RPMI8226 (cell line): ENCODE data around the gene KLHL4.
"Not testable (repeated sequence)": the region's sequence is repeated elsewhere in the genome, so short reads cannot be mapped to it uniquely, and the experiment has no call there.

ENCODE experiments used
- DNase-seq: peaks from one replicate; pipeline ENCODE4 v3.0.0-alpha.2; 2015

Gene KLHL4, protein sequence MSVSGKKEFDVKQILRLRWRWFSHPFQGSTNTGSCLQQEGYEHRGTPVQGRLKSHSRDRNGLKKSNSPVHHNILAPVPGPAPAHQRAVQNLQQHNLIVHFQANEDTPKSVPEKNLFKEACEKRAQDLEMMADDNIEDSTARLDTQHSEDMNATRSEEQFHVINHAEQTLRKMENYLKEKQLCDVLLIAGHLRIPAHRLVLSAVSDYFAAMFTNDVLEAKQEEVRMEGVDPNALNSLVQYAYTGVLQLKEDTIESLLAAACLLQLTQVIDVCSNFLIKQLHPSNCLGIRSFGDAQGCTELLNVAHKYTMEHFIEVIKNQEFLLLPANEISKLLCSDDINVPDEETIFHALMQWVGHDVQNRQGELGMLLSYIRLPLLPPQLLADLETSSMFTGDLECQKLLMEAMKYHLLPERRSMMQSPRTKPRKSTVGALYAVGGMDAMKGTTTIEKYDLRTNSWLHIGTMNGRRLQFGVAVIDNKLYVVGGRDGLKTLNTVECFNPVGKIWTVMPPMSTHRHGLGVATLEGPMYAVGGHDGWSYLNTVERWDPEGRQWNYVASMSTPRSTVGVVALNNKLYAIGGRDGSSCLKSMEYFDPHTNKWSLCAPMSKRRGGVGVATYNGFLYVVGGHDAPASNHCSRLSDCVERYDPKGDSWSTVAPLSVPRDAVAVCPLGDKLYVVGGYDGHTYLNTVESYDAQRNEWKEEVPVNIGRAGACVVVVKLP

DNA sequence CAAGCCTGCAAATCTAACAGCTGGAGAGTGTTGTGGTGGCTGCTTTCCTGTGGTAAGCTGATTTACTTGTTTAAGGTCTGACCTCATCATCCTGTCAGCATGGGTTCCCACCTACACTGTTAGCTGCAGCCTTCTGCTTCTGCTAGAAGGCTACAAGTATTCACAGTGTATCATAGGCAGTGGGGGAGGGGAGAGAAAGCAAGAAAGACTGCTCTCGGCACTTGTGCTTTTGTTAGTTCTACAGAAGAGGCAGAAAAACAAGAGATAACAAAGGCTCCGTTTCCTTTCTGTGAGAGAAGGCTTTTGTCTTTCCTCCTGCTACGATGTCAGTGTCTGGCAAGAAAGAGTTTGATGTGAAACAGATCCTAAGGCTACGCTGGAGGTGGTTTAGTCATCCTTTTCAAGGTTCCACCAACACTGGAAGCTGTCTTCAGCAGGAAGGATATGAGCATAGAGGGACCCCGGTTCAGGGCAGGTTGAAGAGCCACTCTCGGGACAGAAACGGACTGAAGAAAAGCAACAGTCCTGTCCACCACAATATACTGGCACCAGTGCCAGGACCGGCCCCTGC is at the start of gene KLHL4:
TSS of gene KLHL4 (plus strand) at position 232 of the 571 bp plus-strand sequence. CDS start at position 324, 92 bp downstream.
- no peak for DNase-seq

DNA sequence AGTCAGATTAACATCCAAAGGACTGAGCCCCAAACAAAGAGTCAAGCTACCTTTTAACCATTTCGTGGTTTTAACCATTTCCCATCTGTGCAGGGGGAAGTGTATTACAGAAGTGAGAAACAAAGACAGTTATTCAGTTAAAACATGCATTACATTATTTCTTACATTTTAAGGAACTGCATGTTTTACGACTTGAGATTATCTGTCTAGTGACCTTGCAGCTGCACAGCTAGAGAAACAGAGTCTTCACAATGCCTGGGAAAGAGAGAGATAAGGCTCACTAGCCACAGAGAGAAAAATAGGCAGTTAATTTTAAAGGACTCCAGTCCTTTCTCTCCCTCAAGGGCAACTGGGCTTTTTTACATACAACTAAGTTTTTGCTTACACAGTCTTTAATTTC is 48.7 kb upstream of the KLHL4 start:
- no peak for DNase-seq

DNA sequence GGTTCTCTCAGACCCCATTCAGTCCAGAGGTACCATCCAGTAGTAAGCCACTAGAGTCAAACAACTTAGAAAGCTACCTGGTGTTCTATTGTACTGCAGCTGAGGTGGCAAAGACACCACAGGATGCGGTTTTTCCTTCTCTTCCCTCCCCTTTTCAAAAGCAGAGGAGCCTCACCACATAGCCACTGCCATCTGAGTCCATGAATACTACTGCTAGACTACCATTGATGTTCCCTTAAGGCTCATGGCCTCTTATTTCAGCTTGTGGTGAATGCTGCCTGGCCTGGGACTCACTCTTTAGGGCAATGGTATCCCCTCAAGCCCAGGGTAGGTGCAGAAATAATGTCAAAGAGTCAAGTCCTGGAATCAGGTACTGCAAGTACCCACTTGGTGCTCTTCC is 41.8 kb upstream of the KLHL4 start:
- no peak for DNase-seq

DNA sequence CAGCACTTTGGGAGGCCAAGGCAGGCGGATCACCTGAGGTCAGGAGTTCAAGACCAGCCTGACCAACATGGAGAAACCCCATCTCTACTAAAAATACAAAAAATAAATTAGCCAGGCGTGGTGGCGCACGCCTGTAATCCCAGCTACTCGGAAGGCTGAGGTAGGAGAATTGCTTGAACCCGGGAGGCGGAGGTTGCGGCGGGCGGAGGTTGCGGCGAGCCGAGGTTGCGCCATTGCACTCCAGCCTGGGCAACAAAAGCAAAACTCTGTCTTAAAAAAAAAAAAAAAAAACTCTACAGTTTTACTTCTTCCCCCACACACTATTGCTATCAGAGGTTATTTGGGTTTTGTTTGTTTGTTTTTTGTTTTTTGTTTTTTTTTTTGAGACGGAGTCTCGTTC is 38.9 kb upstream of the KLHL4 start:
- not testable (repeated sequence) for DNase-seq

DNA sequence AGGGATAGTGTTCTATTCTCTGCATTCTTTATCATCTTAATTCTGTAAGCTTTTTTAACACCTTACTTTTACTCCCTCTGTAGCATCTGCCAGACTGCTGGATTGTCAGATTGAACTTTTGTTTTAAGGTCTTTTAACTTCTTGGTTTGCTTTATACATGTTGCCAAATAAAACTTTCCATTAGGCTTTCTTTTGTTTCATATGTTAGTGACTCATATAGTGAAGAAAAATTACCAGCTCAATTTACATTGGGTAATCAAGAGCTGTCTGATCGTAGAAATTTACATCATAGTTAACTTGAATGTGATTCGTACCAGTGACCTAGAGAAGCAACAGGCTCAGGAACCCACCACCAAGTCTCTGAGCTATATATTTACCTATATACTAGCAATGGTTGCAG is 28.5 kb upstream of the KLHL4 start:
- DNase-seq, result no peak

DNA sequence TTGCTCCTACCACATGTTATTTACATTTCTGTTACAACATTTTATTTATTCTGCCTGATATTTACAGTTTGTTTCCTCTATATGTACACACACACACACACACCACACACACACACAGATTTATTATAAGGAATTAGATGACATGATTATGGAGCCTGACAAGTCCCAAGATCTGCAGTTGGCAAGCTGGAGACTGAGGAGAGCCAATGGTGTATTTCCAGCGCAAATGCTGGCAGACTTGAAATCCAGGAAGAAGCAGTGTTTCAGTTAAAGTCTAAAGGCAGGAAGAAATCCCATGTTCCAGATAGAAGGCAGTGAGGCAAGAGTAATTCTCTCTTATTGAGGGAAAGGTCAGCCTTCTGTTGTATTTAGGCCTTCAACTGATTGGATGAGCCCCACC is 1.8 kb upstream of the KLHL4 start:
- no peak for DNase-seq

DNA sequence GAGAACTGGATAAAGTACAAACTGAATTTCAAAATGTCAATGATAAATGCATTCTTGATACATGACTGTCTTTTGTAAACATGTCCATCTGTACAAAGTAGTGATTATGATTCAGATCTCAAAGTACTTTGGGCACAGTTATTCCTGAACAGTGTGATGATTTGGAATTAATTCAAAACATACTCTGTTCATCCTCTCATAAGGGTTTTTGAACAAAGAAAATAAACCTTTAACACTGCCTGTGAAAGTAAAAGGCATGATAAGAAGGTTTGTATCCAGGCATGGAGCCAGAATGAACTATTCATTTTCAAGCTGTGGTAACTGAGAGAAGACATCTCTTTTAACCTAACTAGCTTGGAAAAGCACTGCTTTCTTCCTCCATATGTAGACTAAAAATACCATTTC is 883 bp upstream of the KLHL4 start:
- DNase-seq, result no peak

DNA sequence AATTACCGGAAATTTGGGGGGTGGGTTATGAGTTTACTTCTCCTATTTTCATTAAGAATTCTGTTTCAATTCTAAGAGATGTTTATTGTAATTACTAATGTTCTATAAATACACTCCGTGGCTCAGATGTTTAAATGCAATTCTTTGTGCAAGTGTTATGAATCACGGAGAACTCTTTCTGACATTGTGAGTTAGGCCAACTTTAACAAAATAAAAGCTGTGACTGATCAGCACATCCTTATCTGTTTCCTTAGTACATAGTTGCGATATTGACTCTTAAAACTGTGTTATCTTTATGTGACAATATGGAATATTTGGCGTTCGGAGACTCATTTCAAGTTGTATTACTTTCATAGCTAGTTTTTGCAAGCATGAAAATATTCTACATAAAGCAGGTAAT is 902 bp downstream of the KLHL4 start:
- DNase-seq, result no peak

DNA sequence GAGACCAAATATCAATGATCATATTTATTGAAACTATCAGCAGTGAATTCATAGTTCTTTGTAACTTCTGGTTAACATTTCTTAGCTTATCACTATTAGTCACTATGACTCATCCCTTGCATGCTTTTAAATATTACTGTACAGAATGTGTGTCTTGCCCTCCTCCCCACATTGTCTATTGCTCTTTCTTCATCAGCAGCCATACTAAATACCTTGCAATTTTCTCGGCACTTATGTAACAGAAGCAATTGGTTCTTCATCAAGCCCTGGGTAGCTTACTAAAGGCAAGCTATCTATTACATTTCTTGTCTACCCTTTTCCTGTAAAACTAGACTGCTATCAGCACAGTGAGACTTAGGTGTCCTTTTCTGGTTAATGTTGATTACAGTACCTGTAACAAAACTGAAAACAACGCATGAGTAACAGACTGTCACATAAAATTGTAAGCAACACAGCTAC is 8.2 kb downstream of the KLHL4 start:
- DNase-seq, result no peak

DNA sequence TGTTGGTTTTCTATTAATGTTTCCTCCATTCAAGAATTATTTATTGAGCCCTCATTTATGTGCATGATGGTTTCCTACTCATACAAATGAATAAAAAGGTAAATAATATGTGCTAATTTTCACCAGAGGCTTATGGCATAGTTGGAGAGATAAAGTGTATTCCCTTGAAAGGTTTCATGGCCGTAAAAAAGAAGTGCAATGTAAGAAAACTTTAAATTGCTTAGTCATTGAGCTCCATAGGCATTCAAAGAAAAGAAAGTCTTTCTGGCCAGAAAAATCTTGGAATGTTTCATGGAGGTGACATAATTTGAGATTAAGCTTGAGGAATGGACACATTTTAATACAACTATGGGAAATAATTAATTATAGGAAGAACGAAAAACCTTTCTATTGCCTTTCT is 8.7 kb downstream of the KLHL4 start:
- DNase-seq, result no peak

DNA sequence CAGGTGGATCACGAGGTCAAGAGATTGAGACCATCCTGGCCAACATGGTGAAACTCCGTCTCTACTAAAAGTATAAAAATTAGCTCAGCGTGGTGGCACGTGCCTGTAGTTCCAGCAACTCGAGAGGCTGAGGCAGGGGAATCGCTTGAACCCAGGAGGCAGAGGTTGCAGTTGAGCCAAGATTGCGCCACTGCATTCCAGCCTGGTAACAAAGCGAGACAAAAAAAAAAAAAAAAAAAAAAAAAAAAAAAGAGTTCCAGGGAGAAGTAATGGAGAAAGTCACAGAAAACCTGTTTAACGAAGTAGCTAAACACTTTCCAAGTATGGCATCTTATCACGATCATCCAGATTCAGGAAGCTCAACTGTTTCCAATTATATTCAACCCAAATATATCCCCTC is 10.9 kb downstream of the KLHL4 start:
- DNase-seq, result no peak

DNA sequence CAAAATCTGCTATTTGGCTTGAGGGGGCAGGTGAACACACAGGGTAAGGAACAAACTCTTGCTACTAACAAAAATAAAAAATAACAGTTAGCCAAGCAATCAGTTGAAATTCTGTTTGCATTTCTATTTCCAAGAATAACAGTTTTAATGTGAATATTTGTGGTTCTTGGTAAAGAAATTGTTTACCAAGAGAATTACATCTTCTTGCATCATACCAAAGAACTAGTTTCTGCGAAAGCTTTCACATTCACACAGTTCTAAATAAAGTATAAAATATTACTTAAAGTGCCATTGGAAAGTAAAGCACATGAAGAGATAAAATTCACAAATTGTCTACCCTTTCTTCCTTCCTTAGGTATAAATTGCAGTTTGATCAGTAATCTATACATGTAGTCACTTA is 54.4 kb downstream of the KLHL4 start:
- DNase-seq, result no peak

DNA sequence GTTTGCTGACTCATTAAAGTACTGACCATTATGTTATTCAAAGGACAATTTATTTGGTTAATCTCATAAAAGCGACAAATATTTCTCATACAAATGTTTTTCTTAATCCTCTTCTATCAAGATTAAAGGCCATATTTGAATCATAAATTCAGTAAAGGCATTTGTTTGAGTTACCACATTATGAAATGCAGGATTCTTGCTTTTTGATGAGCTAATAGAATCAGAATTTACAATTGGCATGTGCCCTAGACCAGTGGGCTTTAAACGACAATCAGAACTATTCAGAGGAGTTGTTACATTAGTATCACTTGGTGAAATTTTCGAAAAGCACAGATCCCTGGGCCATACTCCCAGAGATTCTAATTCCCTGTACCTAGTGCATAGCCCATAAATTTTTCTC is 55.3 kb downstream of the KLHL4 start:
- no peak for DNase-seq

DNA sequence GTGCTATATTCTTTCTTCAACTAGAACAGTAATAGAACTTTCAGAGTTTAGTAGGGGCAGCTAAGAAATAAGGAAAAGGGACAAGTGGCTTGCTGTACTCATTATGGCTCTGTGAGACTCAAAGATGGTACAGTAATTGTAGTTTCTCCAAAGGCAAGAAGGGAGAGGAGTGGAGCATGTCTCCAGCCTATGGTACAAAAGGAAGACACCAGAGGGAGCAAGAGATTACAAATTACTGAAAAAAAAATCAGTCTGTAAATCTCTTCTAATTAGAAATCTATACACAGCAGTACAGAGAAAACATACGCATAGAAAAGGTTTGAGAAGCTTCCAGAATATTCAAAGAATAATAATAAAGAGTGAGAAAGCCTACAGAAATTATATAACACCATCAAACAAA is 61.4 kb downstream of the KLHL4 start:
- no peak for DNase-seq

DNA sequence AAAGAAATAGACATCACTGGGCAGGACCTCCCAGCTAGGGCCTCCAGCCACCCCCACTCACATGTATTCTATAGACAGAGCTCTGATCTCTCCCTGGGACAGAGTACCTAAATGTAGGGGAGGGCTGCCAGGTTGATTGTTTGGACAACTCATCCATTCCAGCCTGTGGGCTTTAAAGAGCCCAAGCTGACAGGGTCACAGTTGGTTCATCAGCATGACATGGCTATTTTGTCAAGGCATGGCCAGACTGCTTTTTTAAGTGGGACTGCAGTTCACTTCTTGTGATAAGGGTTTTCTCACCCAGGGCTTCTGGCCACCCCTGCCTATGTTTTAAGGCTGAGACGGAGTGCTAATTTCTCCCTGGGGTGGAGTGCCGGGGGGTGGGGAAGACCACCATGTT is 63.3 kb downstream of the KLHL4 start:
- no peak for DNase-seq

DNA sequence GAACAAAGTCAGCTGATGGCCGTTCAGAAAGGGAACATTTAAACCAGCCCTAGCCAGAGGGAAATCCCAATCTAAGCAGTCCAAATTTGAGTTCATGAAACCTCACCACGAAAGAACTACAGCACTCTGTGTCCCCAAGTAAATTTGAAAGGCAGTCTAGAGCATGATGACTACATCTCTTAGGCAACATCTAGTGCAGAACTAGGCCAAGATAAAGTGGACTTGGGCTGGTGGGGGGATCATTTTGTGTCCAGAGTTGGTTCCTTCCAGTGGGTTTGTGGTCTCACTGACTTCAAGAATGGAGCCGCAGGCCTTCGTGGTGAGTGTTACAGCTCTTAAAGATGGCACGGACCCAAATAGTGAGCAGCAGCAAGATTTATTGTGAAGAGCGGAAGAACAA is 64.9 kb downstream of the KLHL4 start:
- no peak for DNase-seq

DNA sequence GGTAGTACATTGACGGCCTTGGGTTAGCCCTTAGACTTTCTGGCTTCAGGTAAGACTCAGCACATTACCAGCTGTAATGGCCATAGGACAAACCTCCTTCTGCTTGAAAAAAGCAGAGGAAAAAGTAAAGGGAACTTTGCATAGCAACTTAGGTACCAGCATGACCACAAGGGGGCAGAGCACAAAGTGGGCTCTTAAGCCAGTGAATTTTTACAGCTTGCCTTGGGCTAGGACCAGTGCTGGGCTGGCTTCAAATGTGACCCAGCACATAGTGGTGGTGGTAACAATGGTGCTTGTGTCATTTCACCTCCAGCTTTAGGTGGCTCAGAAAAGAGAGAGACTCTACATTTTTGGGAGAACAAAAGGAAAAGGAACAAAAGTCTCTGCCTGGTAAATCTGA is 66.1 kb downstream of the KLHL4 start:
- DNase-seq, result peak; percentile 22

DNA sequence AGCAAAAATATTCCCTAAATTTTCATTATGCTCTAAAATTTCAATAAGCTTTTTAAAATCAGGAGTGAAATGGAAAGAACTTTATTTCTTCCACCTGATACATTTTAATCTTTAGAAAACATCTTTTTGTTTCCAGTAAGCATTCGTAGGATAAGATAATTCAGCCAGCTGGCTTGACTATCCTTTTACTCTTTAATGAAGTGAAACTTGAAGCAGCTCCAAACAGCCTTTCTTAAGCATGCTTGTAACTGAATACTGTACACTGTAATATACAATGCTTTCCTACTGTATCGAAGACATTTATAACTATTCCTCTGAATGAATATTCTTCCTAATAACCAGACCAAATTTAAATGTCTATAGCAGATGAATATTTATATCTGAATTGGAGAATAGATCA is 98.8 kb downstream of the KLHL4 start:
- DNase-seq, result no peak

DNA sequence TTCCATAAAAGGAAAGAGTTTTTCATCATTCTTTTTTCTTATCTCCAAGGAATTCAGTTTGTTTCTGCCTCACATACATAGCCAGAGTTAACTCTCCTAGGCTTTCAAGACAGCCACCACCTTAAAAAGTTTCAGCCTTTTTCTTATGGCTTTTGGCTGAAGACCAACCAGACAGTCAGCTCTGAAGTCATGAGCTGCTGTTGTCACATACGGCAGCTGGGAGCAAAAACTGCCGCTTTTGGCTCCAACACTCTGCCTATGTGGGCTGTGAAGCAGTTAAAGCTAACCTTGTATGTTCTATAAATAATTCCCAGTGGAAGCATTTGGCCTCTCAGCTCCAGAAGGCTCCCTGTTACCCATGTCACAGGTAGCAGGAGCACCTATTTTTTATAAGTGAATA is 104.1 kb downstream of the KLHL4 start:
- DNase-seq, result peak; percentile 17

DNA sequence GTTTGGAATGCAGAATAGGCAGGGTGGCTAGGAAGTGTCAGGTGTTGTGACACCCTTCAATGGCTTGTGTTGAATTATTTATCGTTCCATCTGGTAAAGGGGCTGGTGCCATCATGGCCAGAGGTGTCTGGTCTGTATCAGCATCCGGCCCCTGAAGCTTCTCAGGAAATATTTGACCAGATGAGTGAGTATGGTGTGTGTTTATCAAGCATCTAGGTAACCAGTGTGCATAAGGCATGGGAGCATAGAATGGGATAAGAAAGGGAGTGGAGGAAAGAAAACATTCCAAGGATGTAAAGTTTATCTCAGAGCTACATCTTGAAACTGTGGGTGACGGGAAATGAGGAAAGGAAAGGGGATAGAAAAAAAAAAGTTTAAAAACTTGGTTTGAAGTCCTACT is 109.4 kb downstream of the KLHL4 start:
- DNase-seq, result no peak

DNA sequence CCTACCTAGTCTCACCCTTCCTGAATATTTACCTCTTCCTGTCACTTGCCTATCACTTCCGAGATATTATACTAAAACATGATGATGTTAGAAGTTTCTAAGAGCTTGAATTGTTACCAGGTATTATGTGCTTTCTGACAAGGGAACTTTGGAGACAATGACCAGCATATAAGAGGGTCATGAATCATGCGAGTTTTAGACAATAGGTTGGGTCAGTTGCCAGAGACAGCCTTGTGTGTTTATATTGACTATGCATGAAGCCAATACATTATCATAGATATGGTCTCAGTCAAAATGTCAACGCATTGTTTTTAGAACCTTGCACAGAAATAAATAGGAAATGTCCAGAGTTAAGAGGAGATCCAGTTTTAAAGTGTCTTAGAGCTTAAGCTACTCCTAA is 116.8 kb downstream of the KLHL4 start:
- DNase-seq, result no peak

DNA sequence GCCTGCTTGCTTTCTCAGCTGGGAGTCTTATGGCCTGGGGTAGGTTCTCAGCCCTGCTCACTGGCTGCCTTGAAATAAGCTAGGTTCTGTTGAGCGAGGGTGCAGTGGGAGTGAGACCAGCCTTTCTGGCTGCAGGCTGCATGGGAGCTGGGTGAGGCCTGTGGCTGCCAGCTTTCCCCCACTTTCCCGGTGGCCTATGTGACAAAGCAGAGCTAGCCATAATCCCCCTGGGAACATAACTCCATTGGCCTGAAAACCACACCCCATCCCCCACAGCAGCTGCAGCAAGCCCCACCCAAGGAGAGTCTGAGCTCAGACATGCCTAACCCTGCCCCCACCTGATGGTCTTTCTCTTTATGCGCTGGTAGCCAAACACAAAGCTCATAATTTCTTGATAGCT is 118.9 kb downstream of the KLHL4 start:
- no peak for DNase-seq

DNA sequence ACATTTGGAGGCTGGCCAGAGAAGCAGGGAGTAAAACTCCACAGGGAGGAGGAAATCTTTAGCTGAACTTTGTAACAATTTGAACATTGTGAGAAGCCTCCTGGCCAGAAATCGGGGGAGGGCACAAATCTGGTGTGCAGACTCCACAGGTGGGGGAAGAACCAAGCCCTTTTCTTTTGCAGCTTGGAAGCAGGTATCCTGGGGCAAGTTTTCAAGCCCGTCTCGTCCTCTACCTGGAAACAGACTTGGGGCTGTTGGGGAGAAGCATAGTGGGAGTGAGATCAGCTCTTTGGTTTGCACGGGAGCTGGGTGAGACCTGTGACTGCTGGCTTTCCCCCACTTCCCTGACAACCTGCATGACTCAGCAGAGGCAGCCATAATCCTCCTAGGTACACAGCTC is 123.8 kb downstream of the KLHL4 start:
- DNase-seq, result not testable (repeated sequence)

DNA sequence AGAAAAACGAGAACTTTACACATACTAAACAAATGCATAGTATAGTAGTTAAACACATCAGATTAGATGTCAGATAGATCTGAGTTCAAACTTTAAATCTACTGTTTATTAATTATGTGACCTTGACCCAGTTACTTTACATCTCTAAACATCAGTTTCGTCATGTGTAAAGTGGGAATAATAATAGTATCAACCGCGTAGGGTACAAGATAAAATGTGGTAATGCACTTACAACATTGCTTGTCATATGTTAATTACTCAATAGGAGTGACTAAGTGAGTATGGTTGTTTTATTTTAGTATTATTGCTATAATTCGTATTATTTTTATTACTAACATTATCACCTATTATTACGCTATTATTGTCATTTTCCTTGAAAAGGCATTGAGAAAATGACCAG is 144.2 kb downstream of the KLHL4 start:
- no peak for DNase-seq
